ENCODE data around the gene USP12. TPM values are rescaled to one million over a fixed set of nuclear protein-coding genes. Genes with fewer than 3 reads are reported as not detected.

The USP12 gene
- total RNA-seq, 4 donors from 2014 or later: 16.9 to 26.7 (median 22.6) TPM

GRCh38 chr13:27140060-27140459, 31.6 kb downstream of the USP12 start:
- TF ChIP-seq POLR2A (IDR thresholded peaks at IDR 0.05) (no peak), EP300 (IDR thresholded peaks at IDR 0.05) (no peak)
- TF ChIP-seq, protein P1, sequence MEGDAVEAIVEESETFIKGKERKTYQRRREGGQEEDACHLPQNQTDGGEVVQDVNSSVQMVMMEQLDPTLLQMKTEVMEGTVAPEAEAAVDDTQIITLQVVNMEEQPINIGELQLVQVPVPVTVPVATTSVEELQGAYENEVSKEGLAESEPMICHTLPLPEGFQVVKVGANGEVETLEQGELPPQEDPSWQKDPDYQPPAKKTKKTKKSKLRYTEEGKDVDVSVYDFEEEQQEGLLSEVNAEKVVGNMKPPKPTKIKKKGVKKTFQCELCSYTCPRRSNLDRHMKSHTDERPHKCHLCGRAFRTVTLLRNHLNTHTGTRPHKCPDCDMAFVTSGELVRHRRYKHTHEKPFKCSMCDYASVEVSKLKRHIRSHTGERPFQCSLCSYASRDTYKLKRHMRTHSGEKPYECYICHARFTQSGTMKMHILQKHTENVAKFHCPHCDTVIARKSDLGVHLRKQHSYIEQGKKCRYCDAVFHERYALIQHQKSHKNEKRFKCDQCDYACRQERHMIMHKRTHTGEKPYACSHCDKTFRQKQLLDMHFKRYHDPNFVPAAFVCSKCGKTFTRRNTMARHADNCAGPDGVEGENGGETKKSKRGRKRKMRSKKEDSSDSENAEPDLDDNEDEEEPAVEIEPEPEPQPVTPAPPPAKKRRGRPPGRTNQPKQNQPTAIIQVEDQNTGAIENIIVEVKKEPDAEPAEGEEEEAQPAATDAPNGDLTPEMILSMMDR (IDR thresholded peaks at IDR 0.05): no peak
- H3K27me3 ChIP-seq: no peaks in the 10 kb centered on the region
- peaks cover 0 to 24% (median 0%) of the 10 kb centered on the region in 4 donors for H3K4me1 ChIP-seq
- H3K36me3 ChIP-seq: peaks cover 0 to 9% (median 0%) of the 10 kb centered on the region in 3 donors
- peaks cover 0 to 22% (median 0%) of the 10 kb centered on the region in 4 donors for H3K9me3 ChIP-seq
- H3K27ac ChIP-seq: no peak overlapping the region
- H3K4me3 ChIP-seq: no peak overlapping the region
- WGBS, 2 donors: 91 to 94% methylated on average over 4 of the region's 4 CpGs
- DNase-seq (ENCODE audit: low spot score in 2 of 2): no peak

DNA sequence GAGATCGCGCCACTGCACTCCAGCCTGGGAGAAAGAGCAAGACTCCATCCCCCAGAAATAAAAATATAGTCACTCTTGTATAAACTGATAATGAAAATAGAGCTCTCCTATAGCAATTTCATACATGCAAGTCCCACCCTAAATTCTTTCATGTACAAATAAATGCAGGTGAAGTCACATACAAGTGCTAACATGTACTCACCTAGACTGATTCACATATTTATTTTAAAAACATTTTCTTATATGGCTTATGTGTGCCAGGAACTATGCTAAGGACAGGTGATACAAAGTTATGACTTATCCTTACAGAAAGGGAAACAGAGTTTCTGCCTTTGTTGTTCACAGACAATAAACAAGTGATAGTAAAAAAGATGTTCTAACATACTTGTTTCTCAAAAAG, 32.0 kb downstream of the USP12 start:
- Histone ChIP-seq H3K27ac (no peak overlapping the region), H3K4me3 (no peak overlapping the region), H3K4me1 (peaks cover 0 to 24% (median 0%) of the 10 kb centered on the region in 4 donors), H3K36me3 (peaks cover 0 to 9% (median 0%) of the 10 kb centered on the region in 3 donors), H3K27me3 (no peaks in the 10 kb centered on the region), H3K9me3 (peaks cover 0 to 22% (median 0%) of the 10 kb centered on the region in 4 donors)
- TF ChIP-seq EP300 (IDR thresholded peaks at IDR 0.05) (no peak), POLR2A (IDR thresholded peaks at IDR 0.05) (no peak)
- TF ChIP-seq, protein P1 (IDR thresholded peaks at IDR 0.05): no peak
- WGBS, 2 donors: 94 to 100% methylated on average over 2 of the region's 2 CpGs
- no peak for DNase-seq (ENCODE audit: low spot score in 2 of 2)

- peaks cover 0 to 9% (median 0%) of the 10 kb centered on the region in 3 donors for H3K36me3 ChIP-seq
- DNase-seq (ENCODE audit: low spot score in 2 of 2): no peak
- peaks cover 0 to 32% (median 0%) of the 10 kb centered on the region in 4 donors for H3K4me1 ChIP-seq
- H3K9me3 ChIP-seq: peaks cover 0 to 17% (median 0%) of the 10 kb centered on the region in 4 donors
- 96 to 99% methylated on average over 4 of the region's 4 CpGs for WGBS, 2 donors
- no peak overlapping the region for H3K4me3 ChIP-seq
- no peaks in the 10 kb centered on the region for H3K27me3 ChIP-seq
- H3K27ac ChIP-seq: no peak overlapping the region
- TF ChIP-seq EP300 (IDR thresholded peaks at IDR 0.05): no peak
- TF ChIP-seq, protein P1 (IDR thresholded peaks at IDR 0.05): no peak
- no peak for TF ChIP-seq POLR2A (IDR thresholded peaks at IDR 0.05)
These were observed 33.0 kb downstream of the USP12 start for GRCh38 chr13:27138457-27139093.

DNA sequence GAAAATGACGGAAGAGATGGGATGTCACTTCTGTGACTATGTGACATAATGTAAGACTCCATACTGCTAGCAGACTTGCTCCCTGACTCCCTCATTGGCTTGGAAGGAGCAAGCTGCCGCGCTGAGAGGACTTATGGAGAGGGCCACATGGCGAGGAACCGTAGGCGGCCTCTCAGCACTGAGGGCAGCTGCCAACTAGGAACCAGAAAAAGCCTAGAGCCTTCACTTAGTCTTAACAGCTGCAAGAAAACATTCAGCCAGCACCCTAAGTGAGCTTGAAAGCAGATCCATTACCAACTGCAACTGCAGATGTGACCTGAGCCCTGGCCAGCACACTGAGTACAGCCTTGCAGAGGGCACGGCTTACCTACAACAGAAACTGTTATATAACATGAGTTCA, 33.9 kb downstream of the USP12 start:
- H3K36me3 ChIP-seq: peaks cover 0 to 5% (median 0%) of the 10 kb centered on the region in 3 donors
- no peak for DNase-seq (ENCODE audit: low spot score in 2 of 2)
- H3K27me3 ChIP-seq: no peaks in the 10 kb centered on the region
- no peak for TF ChIP-seq EP300 (IDR thresholded peaks at IDR 0.05)
- no peak for TF ChIP-seq POLR2A (IDR thresholded peaks at IDR 0.05)
- TF ChIP-seq, protein P1 (IDR thresholded peaks at IDR 0.05): no peak
- peaks cover 0 to 37% (median 0%) of the 10 kb centered on the region in 4 donors for H3K4me1 ChIP-seq
- H3K27ac ChIP-seq: no peak overlapping the region
- WGBS, 2 donors: 83 to 93% methylated on average over 7 of the region's 7 CpGs
- H3K9me3 ChIP-seq: peaks cover 0 to 9% (median 0%) of the 10 kb centered on the region in 4 donors
- H3K4me3 ChIP-seq: no peak overlapping the region

- TF ChIP-seq POLR2A (IDR thresholded peaks at IDR 0.05) (no peak), EP300 (IDR thresholded peaks at IDR 0.05) (no peak)
- TF ChIP-seq, protein P1 (IDR thresholded peaks at IDR 0.05): no peak
- Histone ChIP-seq H3K36me3 (peaks cover 0 to 2% (median 0%) of the 10 kb centered on the region in 3 donors), H3K9me3 (peaks cover 0 to 2% (median under 1%) of the 10 kb centered on the region in 4 donors), H3K27me3 (no peaks in the 10 kb centered on the region), H3K4me3 (no peak overlapping the region), H3K4me1 (peaks cover 0 to 40% (median 0%) of the 10 kb centered on the region in 4 donors), H3K27ac (no peak overlapping the region)
- DNase-seq (ENCODE audit: low spot score in 2 of 2): no peak
- 62 to 63% methylated on average over 5 of the region's 5 CpGs for WGBS, 2 donors
These were observed 36.6 kb downstream of the USP12 start for GRCh38 chr13:27135023-27135422.

All from tibial nerve (tissue), 4 donors.